T-helper 17 cell (primary cell): ENCODE results near the gene DCTN5. TPM values are rescaled to one million over a fixed set of nuclear protein-coding genes. Genes with fewer than 3 reads are reported as not detected.

Source experiments
- ATAC-seq: fragments of 150-1000 bp; cut with Tn5 transposase; 2 replicates; pipeline ENCODE4 v1.10.0; 2021; ENCODE audit warnings: mild to moderate bottlenecking, moderate library complexity
- DNase-seq, 3 donors: peaks; one replicate each; pipeline versions ENCODE4 v3.0.0 to v3.0.0-alpha.2; 2020 to 2021
- H3K9me3 ChIP-seq: one replicate; pipeline ENCODE4 v1.7.0; 2013; ENCODE audit warnings: low read length, mild to moderate bottlenecking; ENCODE audit not compliant: control insufficient read depth, poor library complexity, severe bottlenecking
- H3K27ac Mint-ChIP-seq: one replicate; pipeline ENCODE4 v1.8.0; 2022; ENCODE audit warnings: mild to moderate bottlenecking, moderate library complexity, mixed read lengths
- H3K27me3 Mint-ChIP-seq: one replicate; pipeline ENCODE4 v1.8.0; 2022; ENCODE audit warnings: mixed read lengths
- H3K36me3 Mint-ChIP-seq: one replicate; pipeline ENCODE4 v1.8.0; 2022; ENCODE audit warnings: low read depth, mixed read lengths
- H3K4me1 Mint-ChIP-seq: one replicate; pipeline ENCODE4 v1.8.0; 2022; ENCODE audit warnings: mild to moderate bottlenecking, mixed read lengths
- H3K4me3 Mint-ChIP-seq: one replicate; pipeline ENCODE4 v1.8.0; 2022; ENCODE audit warnings: mild to moderate bottlenecking, moderate library complexity, mixed read lengths
- total RNA-seq, 4 donors: library from RNA in 2 of 4; stranded (reverse) in 2 of 4; gene quantifications; one replicate each; pipeline ENCODE4 v1.2.3 and lab custom pipeline; 2022 to 2026

The DCTN5 gene
- total RNA-seq, 2 donors from 2014 or later, result 44.5 to 65.0 TPM

- DNase-seq, result no peak
- H3K36me3 Mint-ChIP-seq, result peaks cover 12% of the 10 kb centered on the region
- no peak overlapping the region for H3K4me3 Mint-ChIP-seq
- no peak for ATAC-seq
- peaks cover 9% of the 10 kb centered on the region for H3K27me3 Mint-ChIP-seq
- no peaks in the 10 kb centered on the region for H3K9me3 ChIP-seq
- H3K27ac Mint-ChIP-seq, result no peak overlapping the region
- peaks cover 6% of the 10 kb centered on the region for H3K4me1 Mint-ChIP-seq
Observed at GRCh38 chr16:23691483-23692189, 50.4 kb downstream of the DCTN5 start.

GRCh38 chr16:23692190-23692837 lies 51.0 kb downstream of the DCTN5 start:
- H3K27ac Mint-ChIP-seq, result no peak overlapping the region
- peaks cover 6% of the 10 kb centered on the region for H3K4me1 Mint-ChIP-seq
- peaks cover 9% of the 10 kb centered on the region for H3K27me3 Mint-ChIP-seq
- H3K9me3 ChIP-seq, result no peaks in the 10 kb centered on the region
- ATAC-seq, result no peak
- H3K4me3 Mint-ChIP-seq, result no peak overlapping the region
- no peak for DNase-seq
- peaks cover 12% of the 10 kb centered on the region for H3K36me3 Mint-ChIP-seq

GRCh38 chr16:23694265-23694643 lies 53.0 kb downstream of the DCTN5 start:
- Mint-ChIP-seq H3K4me1 (peaks cover 8% of the 10 kb centered on the region), H3K4me3 (no peak overlapping the region), H3K27me3 (peaks cover 9% of the 10 kb centered on the region), H3K36me3 (peaks cover 2% of the 10 kb centered on the region), H3K27ac (no peak overlapping the region)
- DNase-seq, result no peak
- no peak for ATAC-seq
- no peaks in the 10 kb centered on the region for H3K9me3 ChIP-seq

- no peaks in the 10 kb centered on the region for H3K9me3 ChIP-seq
- no peak for DNase-seq
- ATAC-seq, result no peak
- H3K4me1 Mint-ChIP-seq, result peaks cover 8% of the 10 kb centered on the region
- no peak overlapping the region for H3K27ac Mint-ChIP-seq
- H3K36me3 Mint-ChIP-seq, result no peaks in the 10 kb centered on the region
- peak overlapping the region; percentile 71 for H3K4me3 Mint-ChIP-seq
- H3K27me3 Mint-ChIP-seq, result peaks cover 9% of the 10 kb centered on the region
Observed at GRCh38 chr16:23694644-23695373, 53.5 kb downstream of the DCTN5 start.

GRCh38 chr16:23695756-23696155 lies 54.5 kb downstream of the DCTN5 start:
- H3K36me3 Mint-ChIP-seq, result no peaks in the 10 kb centered on the region
- H3K4me3 Mint-ChIP-seq, result no peak overlapping the region
- no peak for ATAC-seq
- peaks cover 8% of the 10 kb centered on the region for H3K4me1 Mint-ChIP-seq
- H3K27ac Mint-ChIP-seq, result no peak overlapping the region
- H3K9me3 ChIP-seq, result no peaks in the 10 kb centered on the region
- DNase-seq, result no peak
- peaks cover 9% of the 10 kb centered on the region for H3K27me3 Mint-ChIP-seq

- no peak for DNase-seq
- H3K4me3 Mint-ChIP-seq, result no peak overlapping the region
- H3K27ac Mint-ChIP-seq, result no peak overlapping the region
Observed at GRCh38 chr16:23699100-23699499, 57.8 kb downstream of the DCTN5 start.

GRCh38 chr16:23700093-23700492 lies 58.8 kb downstream of the DCTN5 start:
- peaks cover 2% of the 10 kb centered on the region for H3K4me1 Mint-ChIP-seq
- peaks cover 2% of the 10 kb centered on the region for H3K36me3 Mint-ChIP-seq
- H3K27ac Mint-ChIP-seq, result no peak overlapping the region
- H3K4me3 Mint-ChIP-seq, result no peak overlapping the region
- DNase-seq (no peak), ATAC-seq (no peak)
- H3K27me3 Mint-ChIP-seq, result peaks cover 13% of the 10 kb centered on the region
- no peaks in the 10 kb centered on the region for H3K9me3 ChIP-seq

More at GRCh38 chr16:23699100-23699499, 57.8 kb downstream of the DCTN5 start:
- Mint-ChIP-seq H3K27me3 (peaks cover 13% of the 10 kb centered on the region), H3K4me1 (peaks cover 8% of the 10 kb centered on the region), H3K36me3 (peaks cover 2% of the 10 kb centered on the region)
- ATAC-seq, result no peak
- H3K9me3 ChIP-seq, result no peaks in the 10 kb centered on the region

- Mint-ChIP-seq H3K4me1 (peaks cover 2% of the 10 kb centered on the region), H3K36me3 (peaks cover 2% of the 10 kb centered on the region), H3K27me3 (peaks cover 14% of the 10 kb centered on the region), H3K27ac (no peak overlapping the region), H3K4me3 (no peak overlapping the region)
- DNase-seq, result no peak
- no peaks in the 10 kb centered on the region for H3K9me3 ChIP-seq
- ATAC-seq, result no peak
Observed at GRCh38 chr16:23700509-23700908, 59.2 kb downstream of the DCTN5 start.

- peaks cover 2% of the 10 kb centered on the region for H3K4me1 Mint-ChIP-seq
- H3K4me3 Mint-ChIP-seq, result no peak overlapping the region
- no peak for DNase-seq
- H3K27ac Mint-ChIP-seq, result no peak overlapping the region
- peaks cover 20% of the 10 kb centered on the region for H3K27me3 Mint-ChIP-seq
- ATAC-seq, result no peak
- H3K9me3 ChIP-seq, result no peaks in the 10 kb centered on the region
- peaks cover 2% of the 10 kb centered on the region for H3K36me3 Mint-ChIP-seq
Observed at GRCh38 chr16:23701045-23701444, 59.8 kb downstream of the DCTN5 start.

- DNase-seq (no peak), ATAC-seq (no peak)
- peaks cover 2% of the 10 kb centered on the region for H3K4me1 Mint-ChIP-seq
- H3K27me3 Mint-ChIP-seq, result peaks cover 21% of the 10 kb centered on the region
- peaks cover 2% of the 10 kb centered on the region for H3K36me3 Mint-ChIP-seq
- no peaks in the 10 kb centered on the region for H3K9me3 ChIP-seq
- no peak overlapping the region for H3K27ac Mint-ChIP-seq
- no peak overlapping the region for H3K4me3 Mint-ChIP-seq
Observed at GRCh38 chr16:23702951-23703350, 61.7 kb downstream of the DCTN5 start.

- DNase-seq, result no peak
- Mint-ChIP-seq H3K4me3 (no peak overlapping the region), H3K27ac (no peak overlapping the region), H3K4me1 (no peaks in the 10 kb centered on the region), H3K36me3 (peaks cover 2% of the 10 kb centered on the region), H3K27me3 (peaks cover 21% of the 10 kb centered on the region)
- no peaks in the 10 kb centered on the region for H3K9me3 ChIP-seq
- ATAC-seq, result no peak
Observed at GRCh38 chr16:23704772-23705516, 63.7 kb downstream of the DCTN5 start.

- no peaks in the 10 kb centered on the region for H3K9me3 ChIP-seq
- H3K4me1 Mint-ChIP-seq, result no peaks in the 10 kb centered on the region
- peaks cover 2% of the 10 kb centered on the region for H3K36me3 Mint-ChIP-seq
- H3K27ac Mint-ChIP-seq, result no peak overlapping the region
- H3K27me3 Mint-ChIP-seq, result peaks cover 21% of the 10 kb centered on the region
- no peak overlapping the region for H3K4me3 Mint-ChIP-seq
- DNase-seq (no peak), ATAC-seq (no peak)
Observed at GRCh38 chr16:23705517-23705902, 64.2 kb downstream of the DCTN5 start.

GRCh38 chr16:23706439-23706838 lies 65.2 kb downstream of the DCTN5 start:
- Mint-ChIP-seq H3K4me3 (no peak overlapping the region), H3K27ac (no peak overlapping the region), H3K36me3 (peaks cover 2% of the 10 kb centered on the region), H3K4me1 (no peaks in the 10 kb centered on the region), H3K27me3 (peaks cover 28% of the 10 kb centered on the region)
- H3K9me3 ChIP-seq, result no peaks in the 10 kb centered on the region
- ATAC-seq (no peak), DNase-seq (no peak)
